MM.1S (cell line): Measurements from ENCODE around the gene HIPK2.

ENCODE experiments used
- CTCF ChIP-seq: fragments of 300-600 bp; sonication (generic); IDR thresholded peaks from 2 replicates; pipeline ENCODE4 v1.5.1; 2016; ENCODE audit warnings: antibody characterized with exemption, low read length, mixed read lengths
- EZH2 ChIP-seq: fragments of 300-600 bp; sonication (generic); optimal IDR thresholded peaks from 2 replicates; pipeline ENCODE3; 2017; ENCODE audit warnings: low read depth, mild to moderate bottlenecking, antibody characterized with exemption, low read length, mixed read lengths
- EZH2phosphoT487 ChIP-seq: fragments of 300-600 bp; sonication (generic); IDR thresholded peaks from 2 replicates; pipeline ENCODE4 v1.6.1; 2018; ENCODE audit warnings: antibody characterized with exemption, low read length

GRCh38 chr7:139798892-139799291 is 21.1 kb upstream of the HIPK2 start:
- TF ChIP-seq EZH2phosphoT487 (no peak), CTCF (no peak), EZH2 (no peak)
